Measurements from ENCODE around the gene FLOT1. TPM values are rescaled to one million over a fixed set of nuclear protein-coding genes. Genes with fewer than 3 reads are reported as not detected.
A peak's percentile ranks its signal among the peaks of the same experiment; 100 is the strongest.

Gene FLOT1
- total RNA-seq, 1 donor from 2014 or later, result 172 TPM

DNA sequence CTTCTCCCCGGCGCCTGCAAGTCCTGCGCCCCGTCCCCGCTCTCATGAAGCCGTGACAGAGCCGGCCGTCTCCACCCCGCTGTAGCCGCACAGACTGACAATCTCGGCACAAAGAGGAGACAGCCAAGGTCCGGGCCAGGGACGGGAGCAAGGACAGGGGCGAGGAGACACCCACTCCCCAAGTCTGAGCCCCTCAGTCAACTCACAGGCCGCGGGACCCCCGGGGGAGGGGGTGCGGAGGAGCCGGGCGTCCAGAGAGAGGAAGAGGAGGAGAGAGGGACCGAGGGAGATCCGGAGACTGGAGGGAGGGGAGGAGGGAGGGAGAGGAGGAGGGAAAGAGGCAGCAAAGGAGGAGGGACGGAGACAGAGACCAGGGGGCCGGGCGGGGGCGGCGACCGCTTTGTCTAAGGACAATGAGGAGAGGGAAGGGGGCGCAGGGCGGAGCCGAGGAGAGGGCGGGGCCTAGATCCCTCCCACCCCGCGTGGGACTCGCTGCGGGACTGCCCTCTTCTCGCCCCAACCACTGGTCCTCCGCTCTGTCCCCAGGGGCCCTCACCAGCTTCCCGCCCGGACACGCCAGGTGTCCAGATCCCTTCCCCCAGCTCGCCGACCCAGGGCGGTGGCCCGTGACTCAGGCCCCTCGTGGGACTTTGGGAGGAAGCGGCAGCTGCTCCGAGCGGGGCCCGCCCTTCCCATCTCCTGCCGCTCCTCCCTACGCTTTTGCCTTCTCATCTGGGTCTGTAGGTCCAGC, 55.4 kb downstream of the FLOT1 start:
- DNase-seq (ENCODE audit: low spot score) (peak; percentile 97), ATAC-seq (peak; percentile 78)
- intact Hi-C loops (cut with DNase I), result no loop called here

DNA sequence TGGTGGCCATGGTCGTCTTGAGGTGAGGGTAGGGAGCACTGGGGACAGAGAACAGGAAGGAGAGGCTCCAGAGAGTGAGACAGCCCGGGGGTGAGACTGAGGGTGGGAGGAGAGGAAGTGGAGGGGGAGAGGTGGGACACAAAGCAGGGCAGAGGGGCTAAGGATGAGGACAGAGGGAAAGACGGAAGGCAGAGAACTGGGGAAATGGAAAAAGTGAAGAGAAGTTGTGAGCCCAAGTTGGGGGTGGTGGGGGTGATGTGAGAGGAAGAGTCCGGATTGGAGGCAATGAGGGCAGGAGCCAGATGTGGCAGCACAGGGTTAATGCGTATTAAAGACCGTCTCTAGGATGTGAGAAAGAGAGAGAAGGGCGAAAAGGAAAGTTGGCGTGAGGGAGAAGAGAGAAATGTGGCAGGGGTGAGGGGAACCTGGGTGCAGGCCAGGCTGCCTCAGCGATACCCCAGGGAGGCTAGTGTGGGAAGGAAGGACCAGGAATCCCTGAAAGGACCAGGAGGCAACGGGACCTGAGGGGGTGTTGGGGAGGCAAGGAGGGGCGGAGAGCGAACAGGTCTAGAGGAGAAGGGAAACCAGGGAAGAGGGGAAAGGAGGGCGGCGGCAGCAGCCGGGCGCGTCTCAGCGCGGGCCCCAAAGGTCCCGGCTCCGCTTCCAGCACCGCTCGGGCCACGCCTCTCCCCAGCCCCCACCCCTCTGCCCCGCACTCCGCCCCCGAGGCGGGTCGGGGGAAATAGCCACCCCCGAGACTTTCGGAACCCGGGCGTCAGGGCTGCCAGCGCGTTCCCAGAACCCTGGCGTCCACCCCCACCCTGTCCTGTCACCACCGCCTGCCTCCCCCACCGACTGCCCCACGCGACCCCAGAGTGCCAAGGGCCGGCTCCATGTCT, 56.2 kb downstream of the FLOT1 start, which contains the start of gene PPP1R18:
TSS of gene PPP1R18 (minus strand) at position 637 of the 899 bp plus-strand sequence. CDS start at position 10, 627 bp downstream.
- intact Hi-C loops (cut with DNase I), result no loop called here
- peak; percentile 92 for DNase-seq (ENCODE audit: low spot score)
- ATAC-seq, result peak; percentile 73

DNA sequence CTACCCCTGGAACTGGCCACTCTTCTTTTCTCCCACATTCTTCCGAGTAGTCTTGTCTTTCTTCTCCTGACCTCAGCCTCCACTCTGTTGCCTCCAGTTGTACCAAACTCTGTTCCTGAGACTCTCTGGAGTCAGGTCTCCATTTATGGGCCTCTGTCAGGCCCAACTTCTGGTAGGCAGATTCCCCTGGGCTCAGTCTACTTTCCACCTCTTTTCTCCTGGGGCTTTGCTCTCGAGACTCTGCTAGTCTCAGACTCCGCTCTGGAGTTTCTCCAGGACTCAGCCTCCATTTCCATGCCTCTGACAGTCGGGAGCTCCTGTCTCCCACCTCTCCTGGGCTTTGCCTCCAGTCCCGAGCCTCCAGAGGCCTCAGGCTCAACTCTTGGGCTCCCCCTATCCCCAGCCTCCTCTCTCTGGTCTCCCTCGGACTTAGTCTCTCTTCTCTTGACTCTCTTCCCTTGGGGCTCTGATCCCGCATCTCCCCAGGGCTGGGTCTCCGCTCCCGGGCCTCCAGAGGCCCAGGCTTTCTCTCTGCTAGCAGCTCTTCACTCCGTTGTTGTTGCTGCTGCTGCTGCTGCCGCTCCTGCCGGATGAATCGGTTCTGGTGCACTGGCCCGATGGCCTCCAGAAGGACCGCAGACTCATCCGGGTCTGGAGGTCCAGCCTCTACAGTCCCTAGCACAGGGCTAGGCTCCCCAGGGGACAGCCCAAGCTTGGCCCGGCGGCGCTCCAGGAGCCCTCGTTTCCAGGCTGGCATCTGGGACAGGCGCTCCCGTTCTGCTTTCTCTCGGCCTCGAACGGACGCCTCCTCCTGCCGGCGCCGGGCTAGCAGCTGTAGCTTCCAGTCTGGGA, 57.1 kb downstream of the FLOT1 start:
- ATAC-seq (no peak), DNase-seq (ENCODE audit: low spot score) (peak; percentile 68)
- intact Hi-C loops (cut with DNase I), result no loop called here

DNA sequence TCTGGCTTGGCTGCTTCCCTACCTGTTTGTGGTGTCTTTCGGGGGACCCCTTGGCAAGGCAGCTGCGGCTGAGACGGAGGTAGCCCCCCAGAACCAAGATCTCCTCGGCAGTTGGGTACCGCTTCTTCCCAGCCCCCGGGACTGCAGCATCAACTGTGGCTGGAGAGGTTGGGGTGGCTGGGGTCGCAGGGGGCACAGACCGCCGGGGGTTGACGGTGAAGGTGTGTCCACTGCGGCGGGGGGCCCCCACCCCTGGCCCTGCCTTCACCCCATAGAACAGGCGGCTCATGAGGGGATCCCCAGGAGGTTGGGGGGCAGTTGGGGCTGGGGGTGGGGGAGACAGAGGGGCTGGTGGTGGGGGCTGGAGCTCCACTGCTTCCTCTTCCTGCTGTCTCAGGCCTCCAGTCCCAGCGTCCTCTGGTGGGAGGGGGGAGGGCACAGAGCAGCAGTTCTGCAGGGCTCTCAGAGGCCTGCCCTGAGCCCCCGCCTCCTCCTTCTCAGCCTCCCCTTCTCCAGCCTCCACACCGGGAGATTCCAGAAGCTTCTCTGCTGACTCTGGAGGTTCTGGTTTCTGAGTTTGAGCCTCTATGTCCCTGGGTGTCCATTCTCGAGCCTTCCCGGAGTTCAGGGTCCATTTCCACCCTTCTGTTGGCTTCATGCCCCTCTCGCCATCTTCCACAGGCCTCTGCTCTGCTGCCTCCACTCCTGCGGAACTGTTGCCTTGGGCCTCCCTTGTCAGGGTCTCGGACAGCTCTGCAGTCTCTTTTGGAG, 57.9 kb downstream of the FLOT1 start:
- ATAC-seq, result no peak
- DNase-seq (ENCODE audit: low spot score), result peak; percentile 77
- intact Hi-C loops (cut with DNase I), result no loop called here

DNA sequence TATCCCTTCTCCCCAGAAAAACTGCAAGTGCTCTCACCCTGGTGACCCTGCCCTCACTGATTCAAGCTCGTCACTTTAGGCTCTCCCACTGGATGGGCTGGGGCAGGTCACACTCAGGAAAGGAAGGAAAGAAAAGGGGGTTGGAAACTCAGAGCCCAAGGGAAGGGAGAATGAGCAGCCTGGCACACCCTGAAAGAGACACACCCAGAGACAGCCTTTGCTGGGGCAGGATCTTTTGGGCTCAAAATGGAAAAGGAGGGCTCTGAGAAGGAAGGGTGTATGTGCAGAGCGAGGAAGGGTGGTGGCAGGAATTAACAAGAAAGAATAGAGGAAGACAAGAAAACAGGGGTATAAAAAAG, 58.5 kb downstream of the FLOT1 start:
- DNase-seq (ENCODE audit: low spot score) (no peak), ATAC-seq (no peak)
- intact Hi-C loops (cut with DNase I), result no loop called here

DNA sequence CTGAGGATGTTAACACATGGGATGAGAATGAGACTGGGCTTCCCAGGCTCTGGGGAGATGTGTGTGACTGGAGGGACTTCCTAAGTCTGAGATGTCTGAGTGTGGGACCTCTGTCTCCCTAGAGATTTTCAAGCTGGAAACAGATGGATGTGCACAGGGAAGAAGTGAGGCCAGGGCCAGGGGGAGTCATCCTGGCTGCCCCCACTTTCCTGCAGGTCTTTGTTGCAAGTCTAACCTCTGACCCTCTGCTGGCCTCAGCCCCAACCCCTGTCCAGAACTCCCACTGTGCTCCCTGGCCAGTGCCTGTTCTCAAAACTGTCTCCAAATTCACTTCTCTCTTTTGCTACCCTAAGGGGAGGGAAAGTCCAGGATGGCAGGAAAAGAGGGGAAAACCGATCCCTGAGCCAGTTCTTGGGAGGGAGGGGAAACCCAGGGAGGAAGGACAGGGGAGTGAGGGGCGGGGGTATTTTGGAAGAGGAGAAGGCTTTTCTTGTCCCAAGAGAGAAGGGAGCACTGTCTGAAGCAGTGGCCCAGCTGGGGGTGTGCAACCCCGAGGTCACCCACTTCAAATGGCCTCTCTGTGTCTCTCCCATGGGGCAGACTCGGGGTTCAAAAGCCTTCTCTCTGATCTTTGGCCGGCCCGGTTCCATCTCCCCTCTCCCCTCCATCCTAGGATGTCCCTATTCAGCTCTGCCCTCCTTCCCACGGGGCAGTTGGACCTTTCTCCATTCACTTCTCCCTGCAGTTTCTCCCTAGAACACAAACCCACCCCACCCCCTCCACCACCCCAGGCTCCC, 59.1 kb downstream of the FLOT1 start:
- ATAC-seq, result no peak
- peak; percentile 72 for DNase-seq (ENCODE audit: low spot score)
- intact Hi-C loops (cut with DNase I), result no loop called here

DNA sequence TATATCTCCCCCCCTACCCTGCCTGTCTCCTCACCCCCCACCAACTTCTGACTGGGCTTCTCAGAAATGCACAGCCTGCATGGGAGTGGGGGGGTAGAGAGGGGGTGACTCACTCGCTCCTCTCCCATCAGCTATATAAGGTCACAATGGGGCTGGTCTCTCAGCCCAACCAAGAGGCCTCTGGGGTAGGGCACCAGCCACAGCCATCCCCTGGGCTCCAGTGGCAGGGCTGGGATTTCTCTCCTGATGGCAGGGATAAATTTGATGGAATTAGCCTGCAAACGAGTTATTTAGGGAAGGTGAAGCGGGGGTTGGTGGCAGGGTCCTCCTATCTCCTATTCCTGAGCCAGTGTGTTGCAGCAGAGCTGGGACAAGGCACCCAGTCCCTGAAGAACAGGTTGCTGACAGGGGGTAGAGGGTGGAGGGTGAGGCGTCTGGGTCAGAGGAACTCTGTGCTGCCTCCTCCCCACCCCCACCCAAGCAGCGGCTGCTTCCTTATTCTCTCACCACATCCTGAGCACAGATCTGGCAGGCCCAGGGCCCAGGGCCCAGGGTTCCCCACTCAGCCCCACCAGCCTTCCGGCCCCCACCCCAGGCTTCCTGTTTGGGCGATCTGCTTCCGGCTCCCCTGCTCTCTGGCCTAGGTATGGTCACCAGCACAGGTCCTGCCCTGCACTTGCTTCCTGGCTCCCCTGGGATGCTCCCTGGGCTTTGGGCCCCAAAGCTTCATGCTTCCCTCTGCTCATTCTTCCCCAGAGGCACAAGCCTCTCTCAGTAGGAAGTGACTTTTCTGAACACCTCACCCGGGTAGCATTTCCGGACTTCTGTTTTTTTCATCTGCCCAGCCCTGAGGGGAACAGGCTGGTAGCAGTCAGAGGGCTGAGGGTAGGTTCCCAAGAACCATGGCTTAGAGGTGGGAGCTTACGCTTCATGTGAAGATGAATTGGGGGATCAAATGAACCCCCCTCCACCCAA, 60.1 kb downstream of the FLOT1 start:
- intact Hi-C loops (cut with DNase I), result no loop called here
- ATAC-seq (peak; percentile 38), DNase-seq (ENCODE audit: low spot score) (peak; percentile 85)

DNA sequence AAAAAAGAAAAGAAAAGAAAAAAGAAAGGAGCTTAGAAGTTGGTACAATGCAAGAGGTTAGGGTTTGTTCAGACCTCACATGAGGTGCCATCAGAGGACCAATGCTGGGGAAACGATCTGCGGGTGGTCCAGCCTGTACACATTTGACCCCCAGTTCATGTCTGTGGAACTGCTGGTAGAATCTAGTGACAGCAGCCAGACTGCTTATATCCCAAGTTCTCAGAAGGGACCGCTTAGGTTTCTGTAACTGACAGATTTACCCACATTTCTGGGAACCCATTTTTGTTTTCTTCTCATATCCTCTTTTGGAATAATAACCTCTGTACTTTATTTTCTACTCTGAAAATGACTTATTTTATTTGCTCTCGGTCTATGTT, 60.7 kb downstream of the FLOT1 start:
- no peak for DNase-seq (ENCODE audit: low spot score)
- intact Hi-C loops (cut with DNase I), result no loop called here
- no peak for ATAC-seq

DNA sequence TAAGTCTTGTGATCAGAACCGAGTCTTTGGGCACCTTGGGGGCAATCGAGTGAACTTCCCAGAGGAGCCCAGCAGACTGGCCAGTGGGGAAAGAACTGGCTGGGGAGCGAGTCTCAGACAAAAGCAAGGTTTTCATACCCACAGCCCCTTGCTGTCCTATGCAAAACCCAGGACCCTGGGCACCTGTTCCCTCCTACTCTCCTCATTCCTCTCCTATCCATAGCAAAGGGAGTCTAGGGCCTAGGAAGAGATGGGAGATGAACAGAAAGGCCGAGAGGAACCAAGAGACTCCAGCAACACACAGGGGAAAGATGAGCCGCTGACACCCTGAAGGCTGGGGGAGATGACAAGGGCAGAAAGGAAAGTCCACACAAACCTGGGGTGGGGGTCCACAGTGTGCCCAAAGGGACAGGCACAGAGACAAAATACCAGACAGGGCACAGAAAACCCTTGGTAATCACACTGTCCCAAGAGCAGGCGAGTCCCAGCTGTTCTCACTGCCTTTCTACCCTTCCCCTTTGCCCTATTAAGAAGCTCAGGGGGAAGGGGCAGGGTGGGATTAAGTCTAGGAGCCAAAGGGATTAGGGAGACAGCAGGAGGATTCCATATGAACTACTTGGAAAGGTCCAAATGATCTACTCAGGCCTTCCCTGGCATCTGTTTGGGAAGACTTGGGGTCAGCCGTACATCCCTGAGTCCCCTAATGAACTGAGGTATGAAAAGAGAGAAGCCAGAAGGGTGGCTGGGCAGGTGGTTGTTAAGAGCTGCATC, 62.5 kb downstream of the FLOT1 start:
- DNase-seq (ENCODE audit: low spot score) (no peak), ATAC-seq (no peak)

DNA sequence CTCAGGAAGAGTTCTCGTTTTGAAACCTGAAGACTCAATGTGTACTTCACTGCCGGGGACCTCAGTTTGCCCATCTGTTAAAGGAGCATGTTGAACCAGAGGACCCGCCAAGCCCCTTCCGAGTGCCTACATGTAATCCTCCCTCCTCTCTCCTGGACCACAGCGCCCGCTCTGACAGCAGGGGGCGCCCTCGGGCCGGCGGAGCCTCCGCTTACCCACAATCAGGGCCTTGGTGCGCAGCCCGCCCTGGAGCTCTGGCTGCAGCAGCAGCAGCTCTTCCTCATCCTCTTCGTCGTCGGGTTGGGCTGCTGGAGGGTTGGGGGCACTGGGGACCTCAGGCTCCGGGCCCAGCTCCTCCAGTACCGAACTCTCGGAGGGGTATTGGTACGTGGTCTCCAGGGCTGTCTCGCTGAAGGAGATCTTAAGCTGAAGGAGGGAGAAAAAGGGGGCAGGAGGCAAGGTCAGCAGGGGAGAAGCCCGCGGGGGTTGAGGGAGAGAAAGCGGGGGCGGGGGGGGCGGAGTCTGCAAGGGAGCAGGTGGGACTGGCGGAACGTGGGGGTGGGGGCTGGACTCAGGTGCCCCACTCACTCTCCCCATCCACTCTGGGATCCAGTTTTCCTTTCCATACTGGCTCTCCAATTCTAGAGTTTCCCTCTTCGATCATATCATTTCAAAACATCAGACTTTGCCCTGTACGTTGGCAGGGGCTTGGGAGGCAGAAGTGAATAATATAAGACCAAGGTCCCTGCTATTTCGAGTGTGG, 63.3 kb downstream of the FLOT1 start:
- peak; percentile 93 for DNase-seq (ENCODE audit: low spot score)
- ATAC-seq, result peak; percentile 87
- intact Hi-C loops (cut with DNase I), result loop anchor here (2.0 kb wide), 1 partner anchor 44 kb away; no protein-coding TSS in a partner anchor

More for the DNA sequence above, 62.5 kb downstream of the FLOT1 start:
- intact Hi-C loops (cut with DNase I), result loop anchor here (2.0 kb wide), 1 partner anchor 43 kb away; no protein-coding TSS in a partner anchor

Other genes with a start within 250 kb of the FLOT1 start
- gene GNL1, start 186.2 kb downstream of the FLOT1 start, total RNA-seq, result 63.3 TPM
- gene PRR3, start 185.4 kb downstream of the FLOT1 start, total RNA-seq, result 10.9 TPM
- 39.1 TPM for gene ABCF1, start 171.2 kb downstream of the FLOT1 start, total RNA-seq
- gene PPP1R10, start 125.4 kb downstream of the FLOT1 start, total RNA-seq, result 76.9 TPM
- gene MRPS18B, start 124.8 kb downstream of the FLOT1 start, total RNA-seq, result 33.7 TPM
- 14.8 TPM for gene ATAT1, start 115.8 kb downstream of the FLOT1 start, total RNA-seq
- 17.0 TPM for gene C6orf136, start 95.6 kb downstream of the FLOT1 start, total RNA-seq
- gene DHX16, start 69.7 kb downstream of the FLOT1 start, total RNA-seq, result 25.2 TPM
- 93.0 TPM for gene PPP1R18, start 56.0 kb downstream of the FLOT1 start, total RNA-seq
- gene NRM, start 51.7 kb downstream of the FLOT1 start, total RNA-seq, result 11.0 TPM
- gene MDC1, start 25.4 kb downstream of the FLOT1 start, total RNA-seq, result 43.2 TPM
- 292 TPM for gene TUBB, start 22.3 kb downstream of the FLOT1 start, total RNA-seq
- 40.7 TPM for gene IER3, start 1.9 kb upstream of the FLOT1 start, total RNA-seq
- gene DDR1, start 141.8 kb upstream of the FLOT1 start, total RNA-seq, result 93.5 TPM
- gene GTF2H4, start 165.5 kb upstream of the FLOT1 start, total RNA-seq, result 30.4 TPM
- gene VARS2, start 171.6 kb upstream of the FLOT1 start, total RNA-seq, result 25.2 TPM
- 0.76 TPM for gene SFTA2, start 189.5 kb upstream of the FLOT1 start, total RNA-seq
- 0.18 TPM for gene MUCL3, start 198.3 kb upstream of the FLOT1 start, total RNA-seq
- gene MUC21, start 241.0 kb upstream of the FLOT1 start, total RNA-seq, result 0.18 TPM